HCEC 1CT (cell line): ENCODE measurements around the gene HPCA.
A peak's percentile ranks its signal among the peaks of the same experiment; 100 is the strongest.

ENCODE experiments used
- DNase-seq: peaks from one replicate; pipeline ENCODE4 v3.0.0-alpha.2; 2017

The HPCA gene

GRCh38 chr1:32871364-32872191 lies 14.7 kb upstream of the HPCA start:
- DNase-seq, result no peak

GRCh38 chr1:32872192-32872460 lies 14.2 kb upstream of the HPCA start:
- no peak for DNase-seq

- DNase-seq, result no peak
Measured at GRCh38 chr1:32873484-32873883, 12.8 kb upstream of the HPCA start.

GRCh38 chr1:32874860-32875752 lies 11.2 kb upstream of the HPCA start:
- DNase-seq, result no peak

- peak; percentile 30 for DNase-seq
Measured at GRCh38 chr1:32876341-32877210, 9.7 kb upstream of the HPCA start.

- DNase-seq, result no peak
Measured at GRCh38 chr1:32877211-32878110, 8.8 kb upstream of the HPCA start.

GRCh38 chr1:32878183-32878582 lies 8.1 kb upstream of the HPCA start:
- DNase-seq, result peak; percentile 24

- DNase-seq, result no peak
Measured at GRCh38 chr1:32878637-32879041, 7.7 kb upstream of the HPCA start.

- DNase-seq, result no peak
Measured at GRCh38 chr1:32881291-32881690, 5.0 kb upstream of the HPCA start.

GRCh38 chr1:32881871-32882850 lies 4.1 kb upstream of the HPCA start:
- no peak for DNase-seq

- no peak for DNase-seq
Measured at GRCh38 chr1:32883338-32884031, 2.8 kb upstream of the HPCA start.

- DNase-seq, result no peak
Measured at GRCh38 chr1:32884032-32884372, 2.3 kb upstream of the HPCA start.

- no peak for DNase-seq
Measured at GRCh38 chr1:32884726-32885125, 1.6 kb upstream of the HPCA start.

GRCh38 chr1:32885676-32886003 lies 651 bp upstream of the HPCA start:
- no peak for DNase-seq

- DNase-seq, result no peak
Measured at GRCh38 chr1:32886828-32887414, 630 bp downstream of the HPCA start.

GRCh38 chr1:32887623-32888022 lies 1.3 kb downstream of the HPCA start:
- no peak for DNase-seq

- DNase-seq, result no peak
Measured at GRCh38 chr1:32888134-32888533, 1.8 kb downstream of the HPCA start.

GRCh38 chr1:32888677-32889420 lies 2.6 kb downstream of the HPCA start:
- no peak for DNase-seq

- no peak for DNase-seq
Measured at GRCh38 chr1:32889731-32890278, 3.5 kb downstream of the HPCA start.
